Fibroblast of mammary gland (primary cell): ENCODE measurements around the gene FBXW8.

Source experiments
- DNase-seq: peaks from one replicate; pipeline ENCODE4 v3.0.0-alpha.2; 2010; ENCODE audit warnings: low read depth
- H3K4me3 ChIP-seq: 2 replicates; pipeline ENCODE4 v1.5.1; 2011; ENCODE audit warnings: low read depth, mild to moderate bottlenecking, low read length, moderate library complexity; ENCODE audit not compliant: control insufficient read depth
- CTCF ChIP-seq: conservative IDR thresholded peaks from 2 replicates; pipeline ENCODE4 v1.5.1; 2011; ENCODE audit warnings: low read depth, low read length, inconsistent platforms; ENCODE audit not compliant: control insufficient read depth, insufficient read depth

FBXW8 gene

GRCh38 chr12:116920939-116921338 is 10.2 kb downstream of the FBXW8 start:
- no peak for TF ChIP-seq CTCF
- DNase-seq: no peak
- no peak overlapping the region for H3K4me3 ChIP-seq

- peak; percentile 72 for DNase-seq
- no peak overlapping the region for H3K4me3 ChIP-seq
- TF ChIP-seq CTCF: no peak
Observed at GRCh38 chr12:116922194-116922897, 11.6 kb downstream of the FBXW8 start.

GRCh38 chr12:116924558-116925453 is 14.1 kb downstream of the FBXW8 start:
- no peak overlapping the region for H3K4me3 ChIP-seq
- no peak for TF ChIP-seq CTCF
- peak; percentile 94 for DNase-seq

- H3K4me3 ChIP-seq: no peak overlapping the region
- DNase-seq: no peak
- TF ChIP-seq CTCF: no peak
Observed at GRCh38 chr12:116926283-116927243, 15.8 kb downstream of the FBXW8 start.

- DNase-seq: no peak
- no peak overlapping the region for H3K4me3 ChIP-seq
- TF ChIP-seq CTCF: no peak
Observed at GRCh38 chr12:116927244-116927940, 16.6 kb downstream of the FBXW8 start.

- H3K4me3 ChIP-seq: no peak overlapping the region
- no peak for DNase-seq
- no peak for TF ChIP-seq CTCF
Observed at GRCh38 chr12:116928504-116928903, 17.8 kb downstream of the FBXW8 start.
